A549 treated with AZD9567 at 1 μM for 4 hours (cell line): ENCODE results near the gene RDH14. TPM values are rescaled to one million over a fixed set of nuclear protein-coding genes. Genes with fewer than 3 reads are reported as not detected.

Experiments
- total RNA-seq: library from RNA; stranded (reverse); fragments of 200-300 nt; extraction: Qiagen RNA extraction; gene quantifications from 5 replicates; pipeline ENCODE4 v1.2.3, GENCODE V29; 2022; ENCODE audit not compliant: insufficient read depth

RDH14 gene, protein sequence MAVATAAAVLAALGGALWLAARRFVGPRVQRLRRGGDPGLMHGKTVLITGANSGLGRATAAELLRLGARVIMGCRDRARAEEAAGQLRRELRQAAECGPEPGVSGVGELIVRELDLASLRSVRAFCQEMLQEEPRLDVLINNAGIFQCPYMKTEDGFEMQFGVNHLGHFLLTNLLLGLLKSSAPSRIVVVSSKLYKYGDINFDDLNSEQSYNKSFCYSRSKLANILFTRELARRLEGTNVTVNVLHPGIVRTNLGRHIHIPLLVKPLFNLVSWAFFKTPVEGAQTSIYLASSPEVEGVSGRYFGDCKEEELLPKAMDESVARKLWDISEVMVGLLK
- 34.6 to 41.2 TPM (median 37.6 TPM) in 5 replicates for total RNA-seq

DNA sequence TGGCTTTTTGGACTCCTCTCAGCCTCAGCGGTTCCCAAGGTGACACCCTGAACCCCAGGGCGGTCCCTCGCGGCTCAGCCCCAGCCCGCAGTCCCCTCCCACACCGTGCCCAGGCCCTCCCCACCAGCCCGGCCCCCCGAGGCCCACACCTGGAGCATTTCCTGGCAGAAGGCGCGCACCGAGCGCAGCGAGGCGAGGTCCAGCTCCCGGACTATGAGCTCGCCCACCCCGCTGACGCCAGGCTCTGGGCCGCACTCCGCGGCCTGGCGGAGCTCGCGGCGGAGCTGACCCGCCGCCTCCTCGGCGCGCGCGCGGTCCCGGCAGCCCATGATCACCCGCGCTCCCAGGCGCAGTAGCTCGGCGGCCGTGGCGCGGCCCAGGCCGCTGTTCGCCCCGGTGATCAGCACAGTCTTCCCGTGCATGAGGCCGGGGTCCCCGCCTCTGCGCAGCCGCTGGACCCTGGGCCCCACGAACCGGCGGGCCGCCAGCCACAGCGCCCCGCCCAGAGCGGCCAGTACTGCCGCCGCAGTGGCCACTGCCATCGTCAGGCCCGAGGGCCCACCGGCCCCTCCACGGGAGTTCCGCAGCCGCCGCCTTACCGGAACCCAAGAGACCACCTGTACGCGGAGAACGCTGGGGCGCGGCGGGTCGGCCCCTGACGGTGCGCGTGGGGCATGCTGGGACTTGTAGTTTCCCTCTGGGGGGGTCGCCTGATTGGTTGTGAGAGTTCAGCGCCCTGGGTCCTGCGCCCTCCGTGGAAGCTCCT lies at the start of gene RDH14:
Gene RDH14 (minus strand): TSS at position 623 of the 766 bp plus-strand sequence. CDS start 81 bp downstream, at position 542.

DNA sequence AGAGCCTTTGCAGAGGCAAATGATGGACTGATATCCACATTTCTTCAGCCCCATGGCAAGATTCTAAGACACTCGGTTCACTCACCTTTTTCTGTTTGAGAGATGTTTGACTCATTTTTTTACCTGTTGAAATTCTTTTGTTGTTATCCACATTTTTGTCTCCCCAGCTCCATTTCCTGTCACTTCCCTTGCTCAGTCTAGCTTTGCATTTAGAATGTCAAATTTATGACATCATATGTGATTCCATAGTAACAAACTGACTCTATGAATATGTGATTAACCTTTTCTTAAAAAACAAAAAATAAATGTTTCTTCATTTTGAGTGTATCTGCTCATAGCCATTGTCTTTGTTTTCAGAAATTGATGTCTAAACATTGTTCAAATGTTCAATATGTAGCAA lies 28.9 kb upstream of the RDH14 start, which contains the start of gene NT5C1B:
Gene NT5C1B (minus strand): TSS at position 216 of the 400 bp plus-strand sequence. CDS start 101 bp downstream, at position 115.

Other genes with a start within 250 kb of the RDH14 start
- not detected in 5 replicates for gene NT5C1B, start 28.9 kb upstream of the RDH14 start, total RNA-seq